NCI-H187 treated with DMSO at 0.1 percent for 48 hours (cell line): ENCODE results near the gene PLXNB3.

Experiments used
- DNase-seq: peaks from one replicate; lab custom pipeline; 2025; lab: John Stamatoyannopoulos, UW

Gene PLXNB3

DNA sequence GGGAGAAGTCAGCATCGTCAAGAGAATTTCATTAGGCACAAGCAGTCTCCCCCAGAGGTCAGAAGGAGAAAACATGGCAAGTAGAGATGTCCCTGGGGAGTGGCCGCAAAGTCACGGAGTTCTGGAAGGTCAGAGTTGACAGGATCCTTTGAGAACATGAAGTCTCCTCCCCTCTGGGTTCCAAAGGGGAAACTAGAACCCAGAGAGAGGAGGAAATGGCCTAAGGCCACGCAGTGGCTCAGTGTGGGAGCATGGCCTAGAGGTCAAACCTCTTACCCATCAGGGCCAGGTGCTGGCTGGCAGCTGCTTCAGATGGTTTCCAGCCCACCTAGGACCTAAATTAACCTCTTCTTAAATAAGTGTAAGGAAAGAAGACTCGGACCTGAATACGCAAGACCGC is 29.2 kb downstream of the PLXNB3 start:
- DNase-seq = no peak

DNA sequence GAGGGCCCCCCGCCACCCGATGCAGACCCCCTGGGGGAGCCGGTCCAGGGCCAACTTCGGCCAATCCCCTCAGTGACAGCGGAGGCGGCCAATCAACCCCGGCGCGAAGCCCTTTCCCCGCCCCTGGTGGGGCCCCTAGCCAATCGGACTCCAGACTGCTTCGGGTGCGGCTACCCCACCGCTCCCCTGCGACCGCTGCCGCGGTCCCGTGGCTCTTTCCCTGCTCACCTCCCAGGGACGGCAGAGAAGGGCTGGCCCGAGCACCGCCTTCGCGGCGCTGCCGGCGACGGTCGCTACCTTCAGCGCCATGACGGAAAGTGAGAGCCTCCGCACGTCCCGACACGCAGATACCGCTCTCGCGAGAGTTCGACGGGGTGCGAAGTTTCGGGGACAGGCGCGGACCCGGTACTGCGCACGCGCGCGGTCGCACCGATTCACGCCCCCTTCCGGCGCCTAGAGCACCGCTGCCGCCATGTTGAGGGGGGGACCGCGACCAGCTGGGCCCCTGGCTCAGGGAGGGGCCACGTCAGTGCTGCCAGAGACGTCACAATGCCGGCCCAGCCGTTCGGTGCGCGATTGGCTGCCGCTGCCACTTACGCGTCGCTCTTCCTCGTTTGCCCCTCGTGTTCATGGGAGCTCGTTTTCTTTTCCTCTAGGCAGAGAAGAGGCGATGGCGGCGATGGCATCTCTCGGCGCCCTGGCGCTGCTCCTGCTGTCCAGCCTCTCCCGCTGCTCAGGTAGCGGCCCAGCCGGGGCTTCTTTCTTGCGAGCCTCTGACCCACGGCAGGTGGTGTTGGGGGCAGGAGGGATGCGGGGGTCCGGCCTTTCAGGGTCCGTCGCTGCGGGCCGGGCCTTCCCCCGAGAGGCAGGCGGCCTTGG is 30.2 kb downstream of the PLXNB3 start, which contains the start of the genes IDH3G and SSR4:
Gene IDH3G (minus strand): TSS at position 358 of the 879 bp plus-strand sequence. CDS start 49 bp downstream, at position 309.
Gene SSR4 (plus strand): TSS at position 651 of the 879 bp plus-strand sequence. CDS start 20 bp downstream, at position 671.
- DNase-seq = peak; percentile 82

DNA sequence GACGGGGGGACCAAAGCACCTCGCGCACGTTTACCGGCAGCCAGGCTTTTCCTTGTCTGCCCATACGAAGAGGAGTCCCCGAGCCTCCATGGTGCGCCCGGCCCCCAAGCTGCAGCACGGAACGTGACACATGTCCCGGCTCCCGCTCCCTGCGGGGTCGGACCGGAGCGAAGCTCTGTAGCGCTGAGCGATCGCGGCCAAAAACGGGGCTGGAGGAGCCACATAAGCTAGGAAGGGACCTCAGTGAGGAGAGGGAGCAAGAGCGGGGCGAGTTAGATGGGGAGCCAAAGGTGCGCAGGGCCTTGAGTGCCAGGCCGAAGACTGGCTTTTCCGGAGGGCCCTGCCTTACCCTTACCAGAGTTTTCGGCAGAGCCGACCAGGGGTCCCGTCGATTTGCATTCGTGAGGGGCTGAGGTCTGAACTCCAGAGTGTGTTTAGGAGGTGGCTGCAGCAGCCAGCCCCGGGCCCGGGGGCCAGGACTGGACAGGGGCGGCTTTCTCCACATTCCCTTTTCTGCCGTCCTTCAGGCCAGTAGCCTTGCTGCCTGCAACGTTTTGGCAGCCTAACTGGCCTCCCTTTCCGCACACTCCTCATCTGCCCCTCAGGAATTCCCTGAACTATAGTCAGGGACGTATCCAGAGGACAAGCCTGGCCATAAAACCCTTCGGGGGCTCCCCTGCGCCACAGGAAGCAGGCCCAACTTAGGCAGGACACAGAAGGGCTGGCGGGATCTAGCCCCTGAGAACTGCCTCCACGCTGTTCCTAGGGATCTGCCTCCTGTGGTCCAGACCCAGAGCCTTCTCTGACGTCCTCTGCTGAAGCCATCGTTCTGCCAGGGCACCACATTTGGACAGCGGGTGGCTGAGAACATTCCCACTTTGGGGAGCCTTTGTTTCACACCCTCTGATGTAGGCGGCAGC is 31.1 kb downstream of the PLXNB3 start:
- no peak for DNase-seq

DNA sequence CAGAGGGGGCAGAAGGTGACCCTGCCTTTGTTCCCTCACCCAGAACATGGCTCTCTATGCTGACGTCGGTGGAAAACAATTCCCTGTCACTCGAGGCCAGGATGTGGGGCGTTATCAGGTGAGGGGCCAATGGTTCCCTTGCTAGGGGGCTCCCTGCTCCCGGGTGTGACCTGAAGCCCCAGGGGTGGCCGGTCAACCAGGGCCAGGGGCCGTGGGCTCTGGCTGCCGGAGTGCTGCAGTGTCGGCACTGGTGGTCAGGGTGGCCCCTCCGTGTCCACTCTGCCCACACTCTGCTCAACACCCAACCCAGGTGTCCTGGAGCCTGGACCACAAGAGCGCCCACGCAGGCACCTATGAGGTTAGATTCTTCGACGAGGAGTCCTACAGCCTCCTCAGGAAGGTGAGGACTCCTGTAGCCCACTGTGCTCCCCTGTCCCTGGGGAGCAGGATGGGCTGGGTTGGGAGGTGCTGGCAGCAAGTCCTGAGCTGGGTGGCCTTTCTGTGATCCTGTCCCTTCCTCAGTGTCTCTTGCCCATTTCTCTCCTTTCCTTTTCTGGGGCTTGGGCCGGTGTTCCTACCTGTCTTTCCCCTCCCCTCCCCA is 33.5 kb downstream of the PLXNB3 start:
- no peak for DNase-seq

DNA sequence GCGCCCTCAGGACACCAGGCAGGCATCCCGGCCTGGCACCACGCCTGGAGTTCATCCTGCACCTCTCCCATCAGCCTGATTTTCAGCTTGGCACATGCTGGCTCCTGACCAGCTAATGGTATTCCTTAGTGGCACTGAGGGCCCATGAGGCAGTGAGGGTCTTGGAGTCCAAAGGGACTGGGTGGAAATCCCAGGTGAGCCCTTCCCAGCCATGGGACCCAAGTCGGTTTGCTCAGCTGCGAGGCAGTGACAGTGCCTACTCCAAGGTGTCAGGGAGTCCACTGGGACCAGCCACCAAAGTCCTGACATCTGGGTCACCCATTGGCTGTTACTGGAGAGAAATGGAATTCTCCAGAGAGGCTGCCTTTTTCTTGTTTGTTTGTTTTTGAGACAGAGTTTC is 35.3 kb downstream of the PLXNB3 start:
- no peak for DNase-seq

DNA sequence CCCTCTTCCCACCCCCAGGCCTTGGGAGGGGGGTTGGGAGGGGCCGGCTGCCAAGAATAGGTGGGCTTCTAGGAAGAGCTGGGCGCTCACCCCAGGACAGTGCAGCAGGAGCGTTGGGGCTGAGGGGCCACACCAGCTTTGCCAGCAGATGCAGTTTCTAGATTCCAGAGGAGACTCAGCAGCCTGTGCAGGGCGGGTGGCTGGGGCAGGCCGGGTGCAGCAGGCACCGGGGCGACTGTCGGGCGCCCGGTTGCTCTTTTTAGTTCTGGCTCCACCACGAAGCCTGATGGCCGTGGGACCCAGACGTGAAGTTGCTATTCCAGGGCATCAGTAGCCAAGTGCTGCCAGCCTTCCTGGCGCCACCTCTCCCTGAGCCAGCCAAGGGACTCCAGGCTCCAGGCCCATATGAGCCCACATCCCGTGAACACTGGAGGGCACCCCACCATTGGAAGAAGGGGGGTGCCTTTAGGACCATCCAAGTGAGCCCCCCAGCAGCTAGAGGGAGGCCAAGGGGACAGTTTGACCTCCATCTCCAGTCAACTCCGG is 36.2 kb downstream of the PLXNB3 start:
- no peak for DNase-seq

DNA sequence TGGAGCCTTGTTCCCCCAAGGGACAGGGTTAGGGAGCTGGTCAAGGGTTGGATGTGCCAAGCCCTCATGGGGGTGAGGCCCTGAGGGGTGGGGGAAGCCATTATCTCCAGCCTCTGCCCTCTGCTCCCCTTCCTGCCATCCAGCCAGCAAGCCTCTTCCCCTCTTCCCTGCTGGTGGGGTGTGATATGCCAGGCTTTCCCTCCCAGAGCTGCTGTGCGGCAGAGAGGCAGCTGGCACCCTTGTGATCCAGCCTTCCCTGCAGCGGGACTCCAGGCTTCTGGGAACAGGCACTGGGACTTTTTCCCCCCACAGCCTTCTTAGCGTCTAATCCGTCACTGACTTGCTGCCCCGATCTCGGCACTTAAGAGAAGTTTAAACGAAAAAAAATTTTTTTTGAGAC is 36.7 kb downstream of the PLXNB3 start:
- DNase-seq = no peak

DNA sequence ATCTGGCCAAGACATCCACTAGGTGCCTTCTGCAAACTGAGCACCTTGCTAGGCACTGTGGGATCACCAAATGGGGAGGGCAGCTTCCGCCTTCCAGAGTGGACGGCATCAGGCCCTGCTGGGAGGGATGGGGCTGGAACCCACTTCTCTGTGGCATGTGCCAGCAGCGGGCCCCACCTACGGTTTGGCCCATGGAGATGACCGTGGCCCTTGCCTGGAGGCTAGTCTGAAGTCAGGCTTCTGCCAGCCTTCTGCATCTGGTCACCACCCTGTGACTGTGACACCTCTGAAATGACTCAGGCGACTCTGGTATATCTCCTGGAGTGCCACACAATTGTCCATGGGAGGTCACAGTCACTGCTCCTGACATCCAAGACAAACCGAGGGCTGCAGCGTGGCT is 37.6 kb downstream of the PLXNB3 start:
- DNase-seq = no peak

DNA sequence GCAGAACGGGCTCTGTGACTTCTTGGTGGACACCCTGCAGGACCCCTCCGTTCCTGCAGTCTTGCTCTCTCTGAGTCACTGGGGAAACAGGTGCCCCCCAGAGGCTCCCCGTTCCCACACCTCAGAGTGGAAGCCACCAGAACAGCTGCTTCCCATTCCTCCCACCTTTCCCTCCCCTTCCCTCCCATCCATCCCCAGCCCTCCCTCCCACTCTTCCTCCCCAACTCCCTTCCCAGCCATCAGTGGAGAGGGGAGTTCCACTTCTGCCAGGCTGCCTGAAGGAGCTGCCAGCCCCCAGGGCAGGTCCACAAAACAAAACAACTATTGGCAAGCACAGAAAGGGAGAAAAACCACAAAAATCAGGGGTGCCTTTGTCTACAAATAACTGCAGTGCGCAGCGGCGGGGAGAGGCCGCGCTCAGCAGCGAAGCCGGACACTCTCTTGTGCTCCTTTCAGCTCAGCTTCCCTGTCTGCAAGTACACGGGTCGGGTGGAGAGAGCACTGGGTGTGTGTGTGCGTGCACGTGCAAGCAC is 38.5 kb downstream of the PLXNB3 start:
- DNase-seq = no peak

DNA sequence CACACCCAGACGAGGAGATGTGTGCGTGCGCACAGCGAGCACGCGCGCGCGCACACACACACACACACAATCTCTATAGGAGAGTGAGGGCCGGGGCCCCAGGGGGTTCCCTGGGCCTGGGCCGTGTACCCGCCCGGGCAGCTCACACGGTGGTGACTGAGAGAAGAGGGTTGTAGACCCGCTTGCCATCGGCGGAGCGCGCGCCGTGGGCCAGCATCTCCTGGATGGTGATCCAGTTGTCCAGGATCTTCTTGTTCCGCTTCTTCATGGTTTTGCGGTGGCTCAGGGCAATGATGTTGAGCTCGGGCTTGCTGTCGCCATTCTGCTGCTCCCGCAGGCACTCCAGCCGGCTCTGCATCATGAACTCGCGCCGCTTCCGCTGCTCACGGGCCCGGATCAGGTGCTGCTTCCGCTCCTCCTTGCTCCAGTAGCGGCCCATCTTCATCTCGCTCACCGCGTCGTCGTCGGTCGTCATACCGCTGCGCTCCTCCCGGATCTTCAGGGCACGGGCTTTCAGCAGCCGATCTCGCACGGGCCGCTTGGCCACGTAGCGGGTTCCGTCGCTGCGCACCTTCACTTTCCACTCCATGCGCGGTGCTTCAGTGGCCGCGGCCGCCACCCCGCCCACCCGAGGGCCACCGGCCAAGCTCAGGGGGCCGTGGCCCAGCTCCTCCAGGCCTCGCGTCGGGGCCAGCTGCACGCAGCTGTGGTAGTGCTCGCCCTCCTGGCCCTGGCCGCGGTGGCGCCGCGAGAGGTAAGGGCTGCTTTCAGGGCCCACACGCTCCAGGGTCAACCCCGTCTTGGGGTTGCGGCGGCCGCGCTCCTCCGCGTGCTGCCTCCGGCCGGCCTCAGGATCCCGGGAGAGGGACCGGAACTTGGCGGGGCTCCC is 39.4 kb downstream of the PLXNB3 start:
- DNase-seq = no peak

DNA sequence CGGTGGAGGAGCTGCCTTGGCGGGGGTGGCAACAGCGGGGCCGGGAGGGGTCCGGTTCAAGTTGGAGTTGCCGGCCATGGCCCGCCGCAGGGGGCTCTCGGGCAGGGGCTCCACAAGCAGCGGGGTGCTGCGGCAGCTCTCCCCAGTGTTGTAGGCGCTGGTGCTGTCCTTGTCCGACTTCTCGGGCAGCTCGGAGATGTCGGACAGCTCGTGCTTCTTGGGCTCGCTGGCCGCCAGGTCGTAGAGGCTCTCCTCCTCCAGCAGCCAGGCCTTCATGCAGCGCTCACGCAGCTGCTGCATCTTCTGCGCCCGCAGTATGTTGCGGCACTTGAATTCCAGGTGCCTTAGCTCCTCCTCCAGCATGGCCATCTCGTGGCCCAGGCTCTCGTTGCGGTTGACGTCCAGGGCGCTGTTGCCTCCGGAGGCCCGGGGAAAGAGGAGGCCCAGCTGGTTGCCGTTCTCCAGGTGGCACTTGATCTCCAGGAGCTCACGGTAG is 40.1 kb downstream of the PLXNB3 start:
- DNase-seq = no peak

DNA sequence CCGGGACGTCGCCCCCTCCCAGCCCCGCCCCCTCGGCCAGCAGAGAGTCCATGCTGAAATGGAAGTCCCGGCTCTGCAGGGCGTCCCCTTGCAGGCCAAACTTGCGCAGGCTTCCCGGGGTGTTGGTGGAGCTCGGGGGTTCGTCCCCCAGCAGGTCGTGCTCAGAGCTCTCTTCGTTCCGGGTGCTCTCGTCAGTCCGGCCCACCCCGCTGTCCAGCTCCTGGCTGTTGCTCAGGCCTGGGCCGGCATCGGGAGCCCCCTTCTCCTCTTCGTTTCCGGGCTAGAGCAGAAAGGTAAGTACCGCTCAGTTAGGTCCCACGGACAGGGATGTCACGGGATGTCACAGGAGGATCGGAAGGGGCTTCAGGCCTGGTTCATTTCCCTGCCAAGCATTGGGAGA is 40.6 kb downstream of the PLXNB3 start:
- DNase-seq = no peak

DNA sequence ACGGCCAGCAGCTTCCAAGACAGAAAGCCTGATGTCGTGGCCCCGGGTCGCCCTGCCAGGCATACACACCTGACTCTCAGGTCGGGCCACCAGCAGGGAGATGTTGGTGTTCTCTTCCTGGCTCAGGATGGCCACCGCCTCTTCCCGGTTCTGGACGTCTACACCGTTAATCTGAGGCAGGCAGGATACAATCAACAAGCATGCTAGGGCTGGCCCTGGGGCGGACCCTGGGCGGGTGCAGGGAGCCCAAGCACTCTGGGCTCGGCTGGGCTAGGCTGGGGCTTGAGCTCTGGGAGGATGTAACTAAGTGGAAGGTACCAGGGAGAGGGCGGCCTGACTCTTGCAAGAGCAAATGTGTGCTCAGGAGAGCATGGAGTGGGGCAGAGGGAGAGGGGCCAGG is 41.4 kb downstream of the PLXNB3 start:
- no peak for DNase-seq

DNA sequence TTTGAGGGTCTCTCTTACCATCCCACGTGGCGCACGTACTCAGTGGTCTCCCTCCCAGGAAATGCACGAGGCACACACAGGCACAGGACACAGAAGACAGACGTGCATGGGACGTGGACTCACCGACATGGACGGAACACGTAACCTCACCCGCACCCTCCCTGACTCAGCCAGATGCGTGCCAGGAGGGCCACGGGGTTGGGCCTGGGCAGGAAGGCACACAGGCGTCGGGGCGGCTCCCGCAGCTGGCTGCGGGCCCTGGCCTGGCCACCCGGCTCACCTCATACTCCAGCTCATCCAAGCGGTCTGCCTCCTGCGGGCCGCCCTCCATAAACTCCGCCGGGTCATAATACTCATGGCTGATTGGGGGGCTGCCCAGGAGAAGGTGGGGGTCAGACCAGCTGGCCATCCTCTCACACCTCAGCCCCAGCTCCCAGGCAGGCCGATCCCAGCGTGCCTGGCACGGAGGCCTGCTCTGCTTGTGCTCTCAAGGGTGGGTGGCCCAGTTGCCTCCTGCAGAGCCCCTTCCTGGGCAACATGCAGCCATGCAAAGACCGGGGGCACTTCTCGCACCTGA is 43.0 kb downstream of the PLXNB3 start:
- DNase-seq = no peak

DNA sequence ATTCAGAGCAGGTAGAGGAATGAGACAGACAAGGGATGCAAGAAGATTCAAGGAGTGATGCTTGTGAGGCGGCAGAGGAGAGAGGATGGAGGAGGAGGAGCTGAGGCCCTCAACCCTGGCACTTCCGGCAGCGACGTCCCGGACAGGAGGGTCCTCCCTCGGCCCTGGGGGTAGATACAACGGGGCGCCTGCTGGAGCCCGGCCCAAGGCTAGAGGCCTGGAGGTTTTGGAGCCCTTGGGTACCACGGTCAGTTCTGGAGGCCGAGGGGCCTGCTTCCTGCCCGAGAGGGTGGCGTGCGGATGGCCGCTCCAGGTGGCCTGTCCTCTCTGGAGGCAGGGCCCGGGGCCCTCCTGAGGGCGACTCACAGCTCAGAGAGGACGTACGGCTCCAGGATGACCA is 43.9 kb downstream of the PLXNB3 start:
- no peak for DNase-seq

DNA sequence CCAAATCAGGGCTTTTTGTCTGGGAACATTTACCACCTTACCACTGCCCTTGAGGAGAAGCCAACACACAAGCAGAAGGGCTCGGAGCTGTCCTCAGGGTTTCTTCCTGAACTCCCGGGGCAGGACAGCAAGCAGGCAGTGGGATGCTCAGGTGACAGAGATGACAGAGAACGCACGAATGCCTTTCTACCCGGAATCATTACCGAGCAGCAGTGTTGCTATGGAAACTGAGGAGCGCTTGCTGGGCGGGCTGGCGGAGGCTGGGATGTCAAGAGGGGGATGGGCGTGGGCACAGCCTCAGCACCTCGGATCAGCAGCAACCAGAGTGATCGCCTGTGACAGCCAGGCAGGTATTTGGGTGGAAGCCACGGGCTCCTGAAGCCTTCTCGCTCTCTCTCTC is 48.2 kb downstream of the PLXNB3 start:
- DNase-seq = no peak

DNA sequence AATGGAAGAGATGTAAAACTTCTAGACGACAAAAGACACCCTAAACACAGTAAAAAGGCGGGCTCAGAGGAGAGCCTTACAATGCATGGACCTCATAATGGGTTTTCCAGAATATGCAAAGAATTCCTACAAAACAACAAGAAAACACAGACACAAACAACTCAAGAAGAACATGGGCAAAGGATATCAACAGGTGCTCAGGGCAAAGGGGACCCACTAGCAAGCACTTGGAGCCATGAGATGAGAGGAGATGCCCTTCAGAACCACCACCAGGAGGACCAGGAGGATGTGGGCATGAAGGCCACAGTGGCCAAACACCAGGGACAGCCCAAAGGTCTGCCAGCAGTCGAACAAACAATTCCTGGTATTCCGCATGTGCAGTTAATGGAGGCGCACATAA is 49.1 kb downstream of the PLXNB3 start:
- no peak for DNase-seq

DNA sequence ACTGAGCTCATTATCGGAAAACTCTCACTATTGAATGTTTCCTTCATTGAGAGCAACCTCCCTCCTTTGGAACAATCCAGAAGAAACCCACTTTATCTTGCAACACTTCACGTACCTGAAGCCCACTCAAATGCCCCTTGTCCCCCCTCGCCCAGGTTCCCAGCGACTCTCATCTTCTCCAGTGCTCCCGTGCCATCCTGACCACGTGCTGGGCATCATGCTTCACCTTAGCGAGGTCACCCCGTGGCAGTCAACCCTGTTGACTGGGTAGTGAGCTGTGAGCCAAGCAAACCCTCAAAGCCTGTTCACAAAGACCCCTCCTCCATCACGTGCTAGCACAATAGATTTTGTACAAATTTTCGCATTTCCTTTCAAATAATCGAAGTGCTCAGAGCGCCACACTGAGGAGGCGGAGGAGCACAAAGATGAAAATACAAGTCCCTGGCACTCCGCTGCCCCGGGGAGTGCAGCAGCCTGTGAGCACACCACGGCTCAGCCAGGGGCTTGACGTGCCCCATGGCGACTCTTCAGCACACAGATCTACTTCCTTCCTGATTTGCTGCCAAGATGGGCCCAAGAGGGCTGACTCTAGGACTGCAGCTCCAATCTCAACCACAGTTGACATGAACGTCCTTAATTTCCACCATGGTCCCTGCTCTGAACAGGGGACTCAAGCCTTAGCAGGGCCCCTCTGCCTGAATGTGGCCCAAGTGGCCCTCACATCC is 50.7 kb downstream of the PLXNB3 start:
- DNase-seq = no peak
